SK-N-SH (cell line): ENCODE results near the gene WSB2. TPM values are rescaled to one million over a fixed set of nuclear protein-coding genes. Genes with fewer than 3 reads are reported as not detected.

Experiments used
- CTCF ChIA-PET: fragments of 300-600, 350-600 bp; formaldehyde crosslinking; extraction: SDS; loops from one replicate; lab custom pipeline; 2021; lab: Yijun Ruan, JAX
- POLR2A ChIA-PET: fragments of 350-600 bp; sonication (Branson Sonifier 250); formaldehyde crosslinking; extraction: SDS; loops from one replicate; lab custom pipeline; 2020; ENCODE audit warnings: antibody characterized with exemption, inconsistent platforms; lab: Yijun Ruan, JAX
- DNase-seq: peaks from one replicate; pipeline ENCODE4 v3.0.0; 2012
- H2AFZ ChIP-seq: fragments of 200-600 bp; sonication (generic); 2 replicates; pipeline ENCODE4 v1.8.1; 2016; ENCODE audit warnings: antibody characterized with exemption, mild to moderate bottlenecking, low read depth
- H3F3A ChIP-seq: fragments of 200-600 bp; sonication (generic); replicated peaks from 2 replicates; pipeline ENCODE3; 2016; ENCODE audit warnings: antibody characterized with exemption, mild to moderate bottlenecking; ENCODE audit not compliant: insufficient read depth
- H3K27ac ChIP-seq, 2 experiments: fragments of 200-500 bp in 1 of 2; fragments of 200-600 bp in 1 of 2; sonication (Bioruptor generic) in 1 of 2; sonication (generic), shearing (Covaris generic) in 1 of 2; 2 replicates each; pipeline versions ENCODE4 v1.5.1 to v1.6.1; 2014 to 2016; ENCODE audit warnings: low read depth in 2 of 2, inconsistent platforms in 1 of 2, low read length in 1 of 2, mild to moderate bottlenecking in 1 of 2, mixed read lengths in 1 of 2
- H3K27me3 ChIP-seq: fragments of 200-600 bp; sonication (generic), shearing (Covaris generic); 2 replicates; pipeline ENCODE4 v1.6.1; 2016; ENCODE audit warnings: mixed run types; ENCODE audit not compliant: insufficient read depth
- H3K36me3 ChIP-seq, 2 experiments: fragments of 200-500 bp in 1 of 2; fragments of 200-600 bp in 1 of 2; sonication (Bioruptor generic) in 1 of 2; sonication (generic) in 1 of 2; replicated peaks in 1 of 2; 2 replicates each; pipeline versions ENCODE3 to v1.5.1; 2014 to 2016; ENCODE audit warnings: low read length in 1 of 2, mild to moderate bottlenecking in 1 of 2; ENCODE audit not compliant: insufficient read depth in 2 of 2, control insufficient read depth in 1 of 2
- H3K4me1 ChIP-seq, 2 experiments: fragments of 200-500 bp in 1 of 2; fragments of 200-600 bp in 1 of 2; sonication (Bioruptor generic) in 1 of 2; sonication (generic), shearing (Covaris generic) in 1 of 2; 2 replicates each; pipeline versions ENCODE4 v1.5.1 to v1.6.1; 2014 to 2016; ENCODE audit warnings: low read depth in 1 of 2, low read length in 1 of 2, mixed run types in 1 of 2; ENCODE audit not compliant: insufficient read depth in 2 of 2, control insufficient read depth in 1 of 2
- H3K4me2 ChIP-seq: fragments of 200-600 bp; sonication (generic), shearing (Covaris generic); 2 replicates; pipeline ENCODE4 v1.6.1; 2017; ENCODE audit warnings: mixed run types
- H3K4me3 ChIP-seq, 2 experiments: fragments of 200-500 bp in 1 of 2; fragments of 200-600 bp in 1 of 2; sonication (Bioruptor generic) in 1 of 2; sonication (generic), shearing (Covaris generic) in 1 of 2; 2 replicates each; pipeline versions ENCODE4 v1.5.1 to v1.8.1; 2014 to 2016; ENCODE audit warnings: low read depth in 2 of 2, inconsistent platforms in 1 of 2, low read length in 1 of 2, mild to moderate bottlenecking in 1 of 2, mixed read lengths in 1 of 2, moderate library complexity in 1 of 2
- H3K79me2 ChIP-seq: fragments of 200-600 bp; sonication (generic); 2 replicates; pipeline ENCODE4 v1.8.1; 2017; ENCODE audit warnings: mild to moderate bottlenecking; ENCODE audit not compliant: insufficient read depth
- H3K9ac ChIP-seq: fragments of 200-600 bp; sonication (generic); 2 replicates; pipeline ENCODE4 v1.6.1; 2017; ENCODE audit warnings: mixed run types
- H3K9me2 ChIP-seq: fragments of 200-600 bp; sonication (generic); 2 replicates; pipeline ENCODE4 v1.6.1; 2017; ENCODE audit warnings: mixed run types
- H3K9me3 ChIP-seq: fragments of 200-600 bp; sonication (generic); 2 replicates; pipeline ENCODE4 v1.6.1; 2017; ENCODE audit warnings: mixed run types, mild to moderate bottlenecking, moderate library complexity
- H4K20me1 ChIP-seq: fragments of 200-600 bp; sonication (generic); 2 replicates; pipeline ENCODE4 v1.6.1; 2017; ENCODE audit warnings: mild to moderate bottlenecking, mixed run types; ENCODE audit not compliant: insufficient read depth
- GATA2 ChIP-seq: sonication (generic); formaldehyde crosslinking; IDR thresholded peaks from 2 replicates; pipeline ENCODE4 v1.5.0; 2020; ENCODE audit warnings: mild to moderate bottlenecking, missing genetic modification reagents
- NFIC ChIP-seq: IDR thresholded peaks from 2 replicates; pipeline ENCODE4 v1.4.0; 2012; ENCODE audit warnings: borderline replicate concordance
- RFX5 ChIP-seq: IDR thresholded peaks from 2 replicates; pipeline ENCODE4 v1.6.1; 2012; ENCODE audit warnings: mild to moderate bottlenecking, improper control_type of control experiment, low read length
- TEAD4 ChIP-seq: IDR thresholded peaks from 2 replicates; pipeline ENCODE4 v1.4.0; 2012; ENCODE audit warnings: mild to moderate bottlenecking, borderline replicate concordance; ENCODE audit not compliant: insufficient read depth
- YY1 ChIP-seq: IDR thresholded peaks from 2 replicates; pipeline ENCODE4 v1.4.0; 2012; ENCODE audit warnings: low read depth, mild to moderate bottlenecking
- WGBS: methylation state at CpG from one replicate; pipeline ENCODE4 v1.1.6; 2017; ENCODE audit warnings: low lambda C conversion rate; 5-methylcytosine and 5-hydroxymethylcytosine counted together
- polyA plus RNA-seq, 3 experiments: library from polyadenylated mRNA; depleted of rRNA; stranded (reverse); fragments of >200 nt; gene quantifications; 2 replicates each; pipeline ENCODE4 v1.2.3, GENCODE V29; 2012
- TF ChIP-seq, protein P1 (sequence below): fragments of 150-350 bp; IDR thresholded peaks from 2 replicates; pipeline ENCODE4 v1.6.1; 2017; ENCODE audit warnings: antibody characterized with exemption, low read length, low read depth, borderline replicate concordance
- TF ChIP-seq, protein P2 (sequence below): IDR thresholded peaks from 2 replicates; pipeline ENCODE4; 2012

The WSB2 gene
- polyA plus RNA-seq, 1 of the 3 experiments (the other 2 are of a cell fraction) = 54.4 TPM

DNA sequence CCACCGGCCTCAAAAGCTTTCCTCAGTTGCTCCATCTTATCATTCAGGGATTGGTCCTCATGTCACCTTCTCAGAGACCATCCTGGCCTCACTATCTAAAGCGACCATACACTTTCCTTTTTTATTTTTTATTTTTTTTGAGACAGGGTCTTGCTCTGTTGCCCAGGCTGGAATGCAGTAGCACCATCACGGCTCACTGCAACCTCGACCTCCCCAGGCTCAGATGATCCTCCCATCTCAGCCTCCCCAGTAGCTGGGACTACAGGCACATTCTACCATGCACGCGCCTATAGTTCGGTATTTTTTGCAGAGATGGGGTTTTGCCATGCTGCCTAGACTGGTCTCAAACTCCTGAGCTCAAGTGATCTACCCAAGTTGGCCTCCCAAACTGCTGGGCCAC, 2.8 kb downstream of the WSB2 start:
- H3K4me1 ChIP-seq = peaks cover 14 to 17% of the 10 kb centered on the region in 2 experiments
- CTCF ChIA-PET = interaction anchor here (1.4 to 1.8 kb wide), 2 partner anchors 10 to 183 kb away, joined by 4 to 10 read pairs; no protein-coding TSS in a partner anchor
- POLR2A ChIA-PET = no interaction called here

DNA sequence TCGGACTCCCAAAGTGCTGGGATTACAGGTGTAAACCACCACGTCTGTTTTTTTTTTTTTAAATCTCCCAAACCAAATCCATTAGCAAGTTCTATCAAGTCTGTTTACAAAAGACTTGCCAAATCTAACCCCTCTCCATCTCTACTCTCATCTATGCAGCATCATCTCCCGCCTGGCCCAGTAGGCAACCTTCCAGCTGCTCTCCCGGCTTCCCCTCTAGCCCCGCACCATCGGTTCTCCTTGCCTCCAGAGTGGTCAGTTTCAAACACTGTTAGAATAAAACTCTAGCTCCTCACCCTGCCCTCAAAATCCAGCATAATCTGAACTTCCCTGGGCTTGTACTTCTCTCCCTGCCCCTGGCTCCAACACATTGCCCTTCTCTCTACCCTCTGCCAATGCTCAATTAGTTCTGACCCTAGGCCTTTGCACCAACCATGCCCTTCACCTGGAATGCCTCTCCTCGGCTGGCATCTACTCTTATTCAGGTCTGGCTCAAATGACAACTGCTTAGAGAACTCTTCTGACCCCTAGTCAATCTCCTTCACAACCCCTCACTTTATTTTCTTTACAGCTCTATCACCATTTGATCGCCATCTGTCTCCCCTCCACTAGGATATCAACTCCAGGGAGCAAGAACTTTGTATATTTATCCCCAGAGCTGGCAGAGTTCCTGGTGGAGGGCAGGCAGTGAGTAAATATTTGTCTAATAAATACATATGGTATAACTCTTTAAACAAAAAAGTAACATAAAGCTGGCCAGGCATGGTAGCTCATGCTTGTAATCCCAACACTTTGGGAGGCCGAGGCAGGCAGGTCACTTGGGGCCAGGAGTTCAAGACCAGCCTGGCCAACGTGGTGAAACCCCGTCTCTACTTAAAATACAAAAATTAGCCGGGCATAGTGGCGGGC, 4.9 kb downstream of the WSB2 start:
- H3F3A ChIP-seq = peaks cover 58% of the 10 kb centered on the region
- H3K9me2 ChIP-seq = no peaks in the 10 kb centered on the region
- TF ChIP-seq GATA2 (CRISPR knock-in tag) (no peak), RFX5 (no peak), TEAD4 (no peak), NFIC (no peak), YY1 (no peak)
- TF ChIP-seq, protein P1, sequence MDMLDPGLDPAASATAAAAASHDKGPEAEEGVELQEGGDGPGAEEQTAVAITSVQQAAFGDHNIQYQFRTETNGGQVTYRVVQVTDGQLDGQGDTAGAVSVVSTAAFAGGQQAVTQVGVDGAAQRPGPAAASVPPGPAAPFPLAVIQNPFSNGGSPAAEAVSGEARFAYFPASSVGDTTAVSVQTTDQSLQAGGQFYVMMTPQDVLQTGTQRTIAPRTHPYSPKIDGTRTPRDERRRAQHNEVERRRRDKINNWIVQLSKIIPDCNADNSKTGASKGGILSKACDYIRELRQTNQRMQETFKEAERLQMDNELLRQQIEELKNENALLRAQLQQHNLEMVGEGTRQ = no peak
- no peaks in the 10 kb centered on the region for H3K9me3 ChIP-seq
- H4K20me1 ChIP-seq = peaks cover 7% of the 10 kb centered on the region; the same call in 1 of the 2 replicates
- H3K79me2 ChIP-seq = peaks cover 87% of the 10 kb centered on the region
- DNase-seq = no peak
- POLR2A ChIA-PET = no interaction called here
- WGBS = 90% methylated on average over 13 of the region's 13 CpGs
- H2AFZ ChIP-seq = no peak overlapping the region
- no peaks in the 10 kb centered on the region for H3K27me3 ChIP-seq
- peaks cover 3 to 19% of the 10 kb centered on the region in 2 experiments for H3K36me3 ChIP-seq
- no peak overlapping the region for H3K4me2 ChIP-seq
- no peak overlapping the region for H3K27ac ChIP-seq
- H3K9ac ChIP-seq = no peak overlapping the region
- H3K4me1 ChIP-seq = peaks cover 7 to 27% of the 10 kb centered on the region in 2 experiments
- CTCF ChIA-PET = interaction anchor here (0.6 to 2.6 kb wide), 10 partner anchors 9 to 703 kb away, joined by 3 to 15 read pairs (median 4); no protein-coding TSS in a partner anchor
- no peak overlapping the region for H3K4me3 ChIP-seq

More for the DNA sequence above, 2.8 kb downstream of the WSB2 start:
- peaks cover 0 to 8% of the 10 kb centered on the region in 2 experiments for H3K36me3 ChIP-seq
- H2AFZ ChIP-seq = no peak overlapping the region
- no peaks in the 10 kb centered on the region for H3K9me3 ChIP-seq
- 96% methylated on average over 7 of the region's 7 CpGs for WGBS
- H4K20me1 ChIP-seq = no peaks in the 10 kb centered on the region
- H3F3A ChIP-seq = peaks cover 40% of the 10 kb centered on the region
- H3K9ac ChIP-seq = no peak overlapping the region
- peaks cover 93% of the 10 kb centered on the region for H3K79me2 ChIP-seq
- no peak overlapping the region for H3K4me3 ChIP-seq
- TF ChIP-seq, protein P2, sequence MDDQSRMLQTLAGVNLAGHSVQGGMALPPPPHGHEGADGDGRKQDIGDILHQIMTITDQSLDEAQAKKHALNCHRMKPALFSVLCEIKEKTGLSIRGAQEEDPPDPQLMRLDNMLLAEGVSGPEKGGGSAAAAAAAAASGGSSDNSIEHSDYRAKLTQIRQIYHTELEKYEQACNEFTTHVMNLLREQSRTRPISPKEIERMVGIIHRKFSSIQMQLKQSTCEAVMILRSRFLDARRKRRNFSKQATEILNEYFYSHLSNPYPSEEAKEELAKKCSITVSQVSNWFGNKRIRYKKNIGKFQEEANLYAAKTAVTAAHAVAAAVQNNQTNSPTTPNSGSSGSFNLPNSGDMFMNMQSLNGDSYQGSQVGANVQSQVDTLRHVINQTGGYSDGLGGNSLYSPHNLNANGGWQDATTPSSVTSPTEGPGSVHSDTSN = no peak
- H3K4me2 ChIP-seq = no peak overlapping the region
- H3K9me2 ChIP-seq = no peaks in the 10 kb centered on the region
- DNase-seq = no peak
- H3K27me3 ChIP-seq = no peaks in the 10 kb centered on the region
- H3K27ac ChIP-seq = no peak overlapping the region
